ENCODE results near the gene TNFRSF25. TPM values are rescaled to one million over a fixed set of nuclear protein-coding genes. Genes with fewer than 3 reads are reported as not detected.

The TNFRSF25 gene
- total and polyA plus RNA-seq, 8 donors: 0.98 to 26.7 (median 2.6) TPM

DNA sequence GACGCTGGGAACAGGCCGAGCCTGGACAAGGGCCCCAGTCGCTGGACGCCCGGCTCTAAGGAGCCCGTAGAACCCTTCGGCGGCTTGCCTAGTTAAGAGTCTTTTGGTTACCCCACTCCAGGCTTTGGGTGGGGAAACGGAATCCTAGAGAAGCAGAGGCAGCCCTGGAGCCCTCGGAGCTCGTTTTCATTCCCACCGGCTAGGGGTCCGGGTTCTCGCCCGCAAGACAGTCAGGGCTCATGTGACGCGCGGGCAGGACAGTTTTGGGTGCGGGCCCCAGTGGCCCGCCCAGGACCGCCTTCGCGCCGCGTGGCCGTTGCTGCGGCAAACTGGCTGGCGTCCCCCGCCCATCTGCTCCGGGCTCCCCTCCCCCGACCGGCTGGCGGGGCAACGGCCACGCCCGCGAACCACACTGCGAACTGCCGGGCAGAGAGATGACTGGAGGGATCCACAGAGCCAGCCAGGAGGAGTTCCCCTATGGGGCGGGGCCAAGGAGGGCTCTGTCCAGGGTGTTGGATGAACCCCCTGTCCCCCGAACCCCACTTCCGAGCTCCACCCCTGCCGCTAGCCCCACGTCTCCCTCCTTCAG is 45.4 kb downstream of the TNFRSF25 start:
- peak in 1 of 6 donors; percentile 68 for DNase-seq
- FAIRE-seq: no peak
- no peak for ATAC-seq
- intact Hi-C loops (cut with DNase I): no loop called here
- Histone ChIP-seq H3K9me3 (no peaks in the 10 kb centered on the region), H3K27ac (no peak overlapping the region), H3K27me3 (peaks cover 0 to 41% (median 16%) of the 10 kb centered on the region in 4 donors), H3K4me1 (peaks cover 7 to 19% (median 11%) of the 10 kb centered on the region in 3 donors), H3K4me3 (peak overlapping the region in 1 of 4 donors; percentile 23), H3K36me3 (no peaks in the 10 kb centered on the region)
- 25 to 27% methylated on average over 35 to 44 of the region's 44 CpGs for WGBS, 2 donors
- TF ChIP-seq CTCF (IDR thresholded peaks at IDR 0.05): no peak

DNA sequence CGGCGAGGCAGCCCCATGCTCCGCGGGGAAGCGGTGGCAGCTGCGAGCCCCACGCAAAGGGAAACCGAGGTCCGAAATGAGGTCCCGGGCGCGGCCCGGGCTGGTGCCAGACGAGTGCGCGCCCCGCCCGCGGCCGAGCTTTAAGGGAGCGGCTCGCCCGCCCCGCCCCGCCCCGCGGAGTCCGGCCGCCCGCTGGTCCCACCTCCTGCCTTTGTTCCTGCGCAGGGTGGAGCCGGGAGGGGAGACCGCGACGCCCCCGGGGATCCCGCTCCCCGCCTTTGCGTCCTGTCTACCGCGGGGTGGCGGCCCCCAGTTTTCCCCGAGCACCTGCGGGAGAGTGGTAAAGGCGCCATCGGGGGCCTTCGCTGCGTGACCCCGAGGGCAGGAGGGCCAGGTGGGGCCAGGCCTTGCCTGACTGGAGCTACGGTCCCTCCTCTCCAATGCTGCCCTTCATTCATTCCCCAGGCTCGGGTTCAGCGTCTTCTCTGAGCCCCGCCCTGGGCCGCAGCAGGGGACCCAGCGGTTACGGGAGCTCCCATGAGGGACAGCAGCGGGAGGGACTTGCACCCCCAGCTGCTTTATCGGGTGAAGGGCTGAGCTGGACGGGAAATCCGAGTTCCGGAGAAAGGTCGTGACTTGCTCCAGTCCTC is 46.0 kb downstream of the TNFRSF25 start, which contains the start of gene HES2:
HES2 (minus strand) TSS at position 116 of the 650 bp plus-strand sequence; CDS start at position 17, 99 bp downstream.
- Histone ChIP-seq H3K9me3 (no peaks in the 10 kb centered on the region), H3K27me3 (peaks cover 0 to 36% (median 13%) of the 10 kb centered on the region in 4 donors), H3K4me3 (peak within 1 kb of the TSS in 3 of 4 donors; percentile 10 to 43 (median 23)), H3K27ac (no peak within 1 kb of the TSS), H3K4me1 (peaks cover 7 to 24% (median 11%) of the 10 kb centered on the region in 3 donors), H3K36me3 (no peaks in the 10 kb centered on the region)
- TF ChIP-seq CTCF (IDR thresholded peaks at IDR 0.05): no peak
- ATAC-seq (peak in 3 of 4 donors; percentile 16 to 49 (median 26)), DNase-seq (peak in 2 of 6 donors; percentile 67 to 70), FAIRE-seq (no peak)
- intact Hi-C loops (cut with DNase I): no loop called here
- WGBS, 2 donors: 2 to 3% methylated on average over 61 to 62 of the region's 62 CpGs

GRCh38 chr1:6419397-6419803 is 46.6 kb downstream of the TNFRSF25 start:
- 1 to 3% methylated on average over 27 to 48 of the region's 48 CpGs for WGBS, 2 donors
- no peaks in the 10 kb centered on the region for H3K36me3 ChIP-seq
- H3K27ac ChIP-seq: no peak overlapping the region
- H3K9me3 ChIP-seq: no peaks in the 10 kb centered on the region
- H3K4me3 ChIP-seq: peak overlapping the region in 3 of 4 donors; percentile 10 to 43 (median 23)
- intact Hi-C loops (cut with DNase I): no loop called here
- H3K4me1 ChIP-seq: peaks cover 7 to 24% (median 11%) of the 10 kb centered on the region in 3 donors
- DNase-seq (no peak), ATAC-seq (no peak), FAIRE-seq (no peak)
- no peak for TF ChIP-seq CTCF (IDR thresholded peaks at IDR 0.05)
- H3K27me3 ChIP-seq: peaks cover 0 to 36% (median 12%) of the 10 kb centered on the region in 4 donors

- ATAC-seq (no peak), DNase-seq (peak in 1 of 6 donors; percentile 67), FAIRE-seq (no peak)
- Histone ChIP-seq H3K4me3 (peak overlapping the region in 1 of 4 donors; percentile 43), H3K36me3 (no peaks in the 10 kb centered on the region), H3K27ac (no peak overlapping the region), H3K4me1 (peaks cover 3 to 20% (median 11%) of the 10 kb centered on the region in 3 donors), H3K27me3 (peaks cover 0 to 36% (median 9%) of the 10 kb centered on the region in 4 donors), H3K9me3 (no peaks in the 10 kb centered on the region)
- intact Hi-C loops (cut with DNase I): no loop called here
- TF ChIP-seq CTCF (IDR thresholded peaks at IDR 0.05): no peak
- WGBS, 2 donors: 6% methylated on average over 36 to 69 of the region's 69 CpGs
Observed at GRCh38 chr1:6418668-6419396, 47.1 kb downstream of the TNFRSF25 start.

All from pancreas (tissue), 10 donors.